Muscle of leg (tissue), 11 donors: Measurements from ENCODE around the gene AGBL1. TPM values are rescaled to one million over a fixed set of nuclear protein-coding genes. Genes with fewer than 3 reads are reported as not detected.

Source experiments
- DNase-seq: peaks from one replicate; pipeline ENCODE4 v3.0.0; 2013
- H3K27ac ChIP-seq: one replicate; pipeline ENCODE4 v1.5.1; 2013; ENCODE audit warnings: mild to moderate bottlenecking, low read length, control low read depth
- H3K27me3 ChIP-seq: one replicate; pipeline ENCODE4 v1.6.1; 2013; ENCODE audit warnings: low read length; ENCODE audit not compliant: control insufficient read depth, insufficient read depth
- H3K36me3 ChIP-seq: one replicate; pipeline ENCODE4 v1.6.1; 2013; ENCODE audit warnings: low read length; ENCODE audit not compliant: control insufficient read depth, insufficient read depth
- H3K4me1 ChIP-seq: one replicate; pipeline ENCODE4 v1.6.1; 2013; ENCODE audit warnings: low read length; ENCODE audit not compliant: control insufficient read depth, insufficient read depth
- H3K4me3 ChIP-seq: one replicate; pipeline ENCODE4 v1.5.1; 2013; ENCODE audit warnings: low read length, control low read depth
- H3K9me3 ChIP-seq: replicated peaks from 2 replicates; pipeline ENCODE4 v1.6.1; 2013; ENCODE audit warnings: low read depth, low read length; ENCODE audit not compliant: control insufficient read depth
- WGBS: methylation state at CpG from one replicate; pipeline ENCODE4 v1.1.5; 2013; ENCODE audit warnings: missing lambda C conversion rate; ENCODE audit not compliant: insufficient coverage; 5-methylcytosine and 5-hydroxymethylcytosine counted together
- polyA plus RNA-seq, 8 donors: library from polyadenylated mRNA; unstranded; fragments of 120-200 nt; gene quantifications; one replicate each; pipeline versions ENCODE4 v1.2.1 to v1.2.3, GENCODE V29; 2013; ENCODE audit warnings: inconsistent platforms in 1 of 8, low replicate concordance in 1 of 8; ENCODE audit not compliant: insufficient read length in 8 of 8, insufficient read depth in 1 of 8
- total RNA-seq: library from RNA; stranded (reverse); fragments of 120-200 nt; gene quantifications from one replicate; pipeline ENCODE4 v1.2.4, GENCODE V29; 2013

Gene AGBL1
- total and polyA plus RNA-seq, 9 donors = 6.0 to 18.1 (median 7.9) TPM

DNA sequence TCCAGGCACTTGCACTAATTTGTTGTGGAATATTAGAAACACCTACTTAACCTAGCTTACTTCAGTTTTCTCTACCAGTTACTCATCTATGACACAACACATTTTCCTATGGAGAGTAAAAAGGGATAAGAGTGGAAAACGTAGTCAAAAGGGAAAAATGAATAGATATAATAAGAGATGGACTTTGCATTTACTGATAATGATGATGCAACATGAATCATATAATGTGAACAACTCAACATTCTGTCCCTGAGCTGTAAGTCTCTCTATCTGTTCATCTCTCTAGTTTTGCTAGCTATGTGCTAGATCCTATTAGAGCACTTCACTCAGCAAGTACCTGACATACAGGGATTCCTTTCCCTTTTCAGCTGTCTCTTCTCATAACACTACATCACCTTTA lies 627.1 kb downstream of the AGBL1 start:
- Histone ChIP-seq H3K9me3 (no peaks in the 10 kb centered on the region), H3K27me3 (no peaks in the 10 kb centered on the region), H3K36me3 (no peaks in the 10 kb centered on the region), H3K27ac (no peak overlapping the region), H3K4me3 (no peak overlapping the region), H3K4me1 (no peaks in the 10 kb centered on the region)
- no peak for DNase-seq
- no CpG with 5 or more reads among the region's 1 CpG for WGBS

GRCh38 chr15:86711476-86711875 lies 631.8 kb downstream of the AGBL1 start:
- DNase-seq = no peak
- Histone ChIP-seq H3K36me3 (no peaks in the 10 kb centered on the region), H3K27me3 (no peaks in the 10 kb centered on the region), H3K4me1 (no peaks in the 10 kb centered on the region), H3K9me3 (no peaks in the 10 kb centered on the region), H3K4me3 (no peak overlapping the region), H3K27ac (no peak overlapping the region)
- no CpG with 5 or more reads among the region's 1 CpG for WGBS

DNA sequence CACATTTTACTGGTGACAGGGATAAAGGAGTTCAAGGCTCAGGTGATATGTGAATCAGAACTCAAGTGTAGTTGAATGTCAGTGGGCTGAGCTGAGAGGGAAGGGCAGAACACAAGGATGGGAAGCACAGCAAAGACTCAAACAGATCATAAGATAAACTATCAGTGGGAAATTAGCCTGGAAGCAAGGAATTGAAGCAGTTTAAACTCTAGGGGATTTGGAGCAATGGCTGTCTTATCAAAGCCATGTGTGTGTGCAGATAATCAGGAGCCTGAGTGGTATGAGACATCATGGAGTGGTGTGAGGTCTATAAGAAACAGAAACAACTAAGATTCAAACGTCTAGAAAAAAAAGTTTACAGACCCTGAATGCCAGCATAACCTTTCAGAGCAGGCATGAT lies 634.6 kb downstream of the AGBL1 start:
- Histone ChIP-seq H3K9me3 (no peaks in the 10 kb centered on the region), H3K27me3 (no peaks in the 10 kb centered on the region), H3K36me3 (no peaks in the 10 kb centered on the region), H3K27ac (no peak overlapping the region), H3K4me1 (no peaks in the 10 kb centered on the region), H3K4me3 (no peak overlapping the region)
- no peak for DNase-seq
- no CpG with 5 or more reads among the region's 1 CpG for WGBS

GRCh38 chr15:86725628-86726027 lies 646.0 kb downstream of the AGBL1 start:
- H3K27me3 ChIP-seq = no peaks in the 10 kb centered on the region
- no peak overlapping the region for H3K27ac ChIP-seq
- H3K36me3 ChIP-seq = no peaks in the 10 kb centered on the region
- no peaks in the 10 kb centered on the region for H3K9me3 ChIP-seq
- DNase-seq = no peak
- H3K4me1 ChIP-seq = no peaks in the 10 kb centered on the region
- H3K4me3 ChIP-seq = no peak overlapping the region

GRCh38 chr15:86735247-86736040 lies 655.8 kb downstream of the AGBL1 start:
- Histone ChIP-seq H3K27ac (no peak overlapping the region), H3K4me1 (no peaks in the 10 kb centered on the region), H3K36me3 (no peaks in the 10 kb centered on the region), H3K27me3 (no peaks in the 10 kb centered on the region), H3K4me3 (no peak overlapping the region), H3K9me3 (no peaks in the 10 kb centered on the region)
- 100% methylated on average over 1 of the region's 5 CpGs for WGBS
- DNase-seq = no peak

- no peak for DNase-seq
- Histone ChIP-seq H3K9me3 (no peaks in the 10 kb centered on the region), H3K27me3 (no peaks in the 10 kb centered on the region), H3K4me1 (no peaks in the 10 kb centered on the region), H3K27ac (no peak overlapping the region), H3K36me3 (no peaks in the 10 kb centered on the region), H3K4me3 (no peak overlapping the region)
- WGBS = no CpG with 5 or more reads among the region's 4 CpGs
Measured at GRCh38 chr15:86741917-86742316, 662.2 kb downstream of the AGBL1 start.

DNA sequence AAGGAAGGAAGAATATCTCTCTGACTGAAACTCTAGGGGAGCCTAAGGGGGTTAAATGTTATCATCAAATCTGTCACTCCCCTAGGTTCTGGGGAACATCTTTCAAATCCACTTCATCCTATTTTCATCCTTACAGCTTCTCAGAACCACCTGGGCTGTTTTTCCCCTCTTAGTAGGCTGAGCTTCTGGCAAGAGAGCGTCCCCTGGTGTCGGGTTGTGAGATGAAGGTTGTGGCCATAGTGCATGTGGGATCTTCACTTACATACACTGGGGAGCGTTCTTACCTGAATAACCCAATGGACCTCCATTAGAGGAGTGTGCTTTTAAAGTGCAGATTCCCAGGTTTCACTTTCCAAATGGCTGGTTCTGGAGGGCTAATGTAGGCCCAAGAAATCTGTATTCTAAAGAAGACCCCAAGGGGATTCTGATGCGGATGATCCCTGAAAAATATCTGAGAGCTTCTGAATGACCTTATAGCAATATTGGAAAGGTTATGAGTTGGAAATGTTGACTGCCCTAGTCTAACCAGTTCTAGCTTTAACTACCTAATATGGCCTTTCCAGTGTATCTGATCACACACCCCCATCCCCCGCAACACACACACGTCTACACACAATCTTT lies 663.7 kb downstream of the AGBL1 start:
- WGBS = no CpG with 5 or more reads among the region's 6 CpGs
- Histone ChIP-seq H3K4me1 (no peaks in the 10 kb centered on the region), H3K27me3 (no peaks in the 10 kb centered on the region), H3K4me3 (no peak overlapping the region), H3K27ac (no peak overlapping the region), H3K36me3 (no peaks in the 10 kb centered on the region), H3K9me3 (no peaks in the 10 kb centered on the region)
- peak; percentile 6 for DNase-seq

GRCh38 chr15:86744198-86744780 lies 664.6 kb downstream of the AGBL1 start:
- no peak for DNase-seq
- H3K4me3 ChIP-seq = no peak overlapping the region
- H3K27ac ChIP-seq = no peak overlapping the region
- no peaks in the 10 kb centered on the region for H3K36me3 ChIP-seq
- WGBS = no CpG with 5 or more reads among the region's 7 CpGs
- no peaks in the 10 kb centered on the region for H3K27me3 ChIP-seq
- no peaks in the 10 kb centered on the region for H3K4me1 ChIP-seq
- H3K9me3 ChIP-seq = no peaks in the 10 kb centered on the region

DNA sequence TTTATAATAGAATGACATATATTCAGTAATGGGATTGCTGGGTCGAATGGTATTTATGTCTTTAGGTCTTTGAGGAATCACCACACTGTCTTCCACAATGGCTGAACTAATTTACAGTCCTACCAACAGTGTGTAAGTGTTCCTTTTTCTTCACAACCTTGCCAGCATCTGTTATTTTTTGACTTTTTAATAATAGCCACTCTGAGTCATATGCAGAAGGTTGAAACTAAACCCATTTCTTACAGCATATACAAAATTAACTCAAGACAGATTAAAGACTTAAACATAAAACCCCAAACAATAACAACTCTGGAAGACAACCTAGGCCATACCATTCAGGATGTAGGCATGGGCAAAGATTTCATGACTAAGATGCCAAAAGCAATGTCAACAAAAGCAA lies 671.4 kb downstream of the AGBL1 start:
- Histone ChIP-seq H3K27me3 (no peaks in the 10 kb centered on the region), H3K4me3 (no peak overlapping the region), H3K27ac (no peak overlapping the region), H3K9me3 (no peaks in the 10 kb centered on the region), H3K4me1 (no peaks in the 10 kb centered on the region), H3K36me3 (no peaks in the 10 kb centered on the region)
- WGBS = no CpG with 5 or more reads among the region's 1 CpG
- DNase-seq = no peak

GRCh38 chr15:86754846-86755245 lies 675.2 kb downstream of the AGBL1 start:
- no CpG with 5 or more reads among the region's 3 CpGs for WGBS
- H3K36me3 ChIP-seq = no peaks in the 10 kb centered on the region

More at GRCh38 chr15:86754846-86755245, 675.2 kb downstream of the AGBL1 start:
- H3K27ac ChIP-seq = no peak overlapping the region
- DNase-seq = peak; percentile 6
- H3K27me3 ChIP-seq = no peaks in the 10 kb centered on the region
- H3K4me3 ChIP-seq = no peak overlapping the region
- no peaks in the 10 kb centered on the region for H3K9me3 ChIP-seq
- peaks cover 2% of the 10 kb centered on the region for H3K4me1 ChIP-seq
